Heart right ventricle (tissue), 16 donors: ENCODE measurements around the gene RAB6B. TPM values are rescaled to one million over a fixed set of nuclear protein-coding genes. Genes with fewer than 3 reads are reported as not detected.

ENCODE experiments used
- ATAC-seq, 8 donors: fragments of 200-7000 bp; cut with Tn5 transposase; one replicate each; pipeline ENCODE4 v1.9.1; 2020; ENCODE audit warnings: mild to moderate bottlenecking in 8 of 8, moderate library complexity in 8 of 8, moderate number of reproducible peaks in 1 of 8
- DNase-seq, 2 donors: peaks; one replicate each; pipeline ENCODE4 v3.0.0-alpha.2; 2020
- H3K27ac ChIP-seq, 10 donors: fragments of 200-600 bp; sonication (generic) in 2 of 10; one replicate each; pipeline versions ENCODE4 v1.5.0 to v1.8.0; 2020 to 2022; ENCODE audit warnings: mild to moderate bottlenecking in 3 of 10
- H3K27me3 ChIP-seq, 7 donors: fragments of 200-600 bp; one replicate each; pipeline ENCODE4 v1.8.0; 2021 to 2022; ENCODE audit warnings: mild to moderate bottlenecking in 2 of 7
- H3K36me3 ChIP-seq, 9 donors: fragments of 200-600 bp; sonication (generic) in 1 of 9; one replicate each; pipeline versions ENCODE4 v1.5.0 to v1.8.0; 2020 to 2022; ENCODE audit warnings: mild to moderate bottlenecking in 2 of 9
- H3K4me1 ChIP-seq, 9 donors: fragments of 200-600 bp; sonication (generic) in 1 of 9; one replicate each; pipeline versions ENCODE4 v1.5.0 to v1.8.0; 2020 to 2022; ENCODE audit warnings: mild to moderate bottlenecking in 4 of 9
- H3K4me3 ChIP-seq, 10 donors: fragments of 200-600 bp; sonication (generic) in 2 of 10; one replicate each; pipeline versions ENCODE4 v1.5.0 to v1.8.0; 2020 to 2022; ENCODE audit warnings: mild to moderate bottlenecking in 7 of 10, moderate library complexity in 2 of 10
- H3K9me3 ChIP-seq, 11 donors: fragments of 200-600 bp in 10 of 11; sonication (generic) in 2 of 11; one replicate each; pipeline versions ENCODE4 v1.5.0 to v1.8.0; 2013 to 2022; ENCODE audit warnings: mild to moderate bottlenecking in 2 of 11, control low read depth in 1 of 11, moderate library complexity in 1 of 11
- CTCF ChIP-seq, 9 donors: fragments of 200-600 bp; sonication (generic) in 2 of 9; IDR thresholded peaks; one replicate each; pipeline versions ENCODE4 v1.5.0 to v1.8.0; 2021 to 2022; ENCODE audit warnings: antibody characterized with exemption in 9 of 9, mild to moderate bottlenecking in 5 of 9, moderate library complexity in 1 of 9
- WGBS, 2 donors: extraction: QIAGEN DNeasy Blood & Tissue Kit; methylation state at CpG; one replicate each; pipeline ENCODE4 v1.1.7; 2013; ENCODE audit warnings: inconsistent platforms in 1 of 2; 5-methylcytosine and 5-hydroxymethylcytosine counted together
- intact Hi-C, 10 donors: fragments of 100-400 bp; cut with DNase I; formaldehyde crosslinking; loops; one replicate each; pipeline versions ENCODE4 v1.11.1 to v1.14.2; 2022
- polyA plus RNA-seq, 2 donors: library from polyadenylated mRNA; stranded (reverse); fragments of 200-250 nt; gene quantifications; one replicate each; pipeline ENCODE4 v1.2.3, GENCODE V29; 2013
- total RNA-seq, 10 donors: library from RNA; stranded (reverse); fragmentation: NEBNext Ultra II Directional in 3 of 10; extraction: Animal tissue kit (Norgen Biotek cat#: 25700) in 3 of 10; gene quantifications; one replicate each; pipeline versions ENCODE4 v1.2.1 to v1.2.4, GENCODE V29; 2021 to 2023
- donor health status: Arrhythmogenic right ventricular cardiomyopathy.
- donor health status: ischemic (EF 13 %, LVEDD 7.1; RV severe dilation, severe dysfunction).
- donor health status: healthy with polysubstance abuse.
- donor health status: DM: no; HTN: yes; CAD: no.
- donor health status: DM: no; HTN: no; CAD: no.
- donor health status: ischemic (EF 25% LVEDD 6.9; RV normal size, moderate dysfunction).
- donor health status: ischemic (EF 25% LVEDD 5.7; RV mildly dilated, moderate dysfunction).
- donor health status: healthy.
- donor health status: DM: yes; HTN: yes; CAD: no.
- donor health status: Ischemic cardiomyopathy.
- donor health status: ischemic (EF 35%, LVEDD 5.7; RV mildly dilated, moderate dysfunction).
- donor health status: nonischemic (EF 11% LVEDD 7.7; RV severe dilation, severe dysfunction).
- donor health status: DM: yes; HTN: yes; CAD: no.
- donor health status: PGD.
- donor health status: ischemic (EF 29% LVEDD 5.4; RV normal size, mild dysfunction).
- donor health status: nonischemic (EF 23%, LVEDD 6.1; RV moderate dilation, normal function).

RAB6B gene
- total and polyA plus RNA-seq, 12 donors, result 7.0 to 73.8 (median 44.2) TPM

DNA sequence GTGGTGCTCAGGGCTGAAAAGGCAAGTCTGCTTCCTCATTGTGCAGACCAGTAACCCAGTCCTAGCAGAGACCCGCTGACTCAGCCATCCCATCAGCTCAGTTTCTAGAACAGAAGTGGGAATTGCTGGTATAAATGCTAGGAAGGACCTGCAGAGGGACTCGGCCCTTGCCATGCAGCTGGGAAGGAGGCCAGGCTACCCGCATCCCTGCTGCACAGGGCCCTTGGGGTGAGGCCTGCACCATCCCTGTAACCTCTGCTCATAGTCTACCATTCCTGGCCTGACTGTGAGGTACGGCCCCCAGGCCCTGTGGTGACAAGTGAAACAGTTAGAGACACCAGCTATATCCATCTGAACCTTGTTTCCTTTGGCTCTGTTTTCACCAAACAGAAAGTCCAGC is 23.5 kb downstream of the RAB6B start:
- no peak for TF ChIP-seq CTCF (IDR thresholded peaks at IDR 0.05)
- 88 to 93% methylated on average over 4 of the region's 4 CpGs for WGBS, 2 donors
- H3K4me3 ChIP-seq, result no peak overlapping the region
- H3K4me1 ChIP-seq, result peaks cover 0 to 18% (median 11%) of the 10 kb centered on the region in 9 donors
- DNase-seq (no peak), ATAC-seq (no peak)
- no peaks in the 10 kb centered on the region for H3K36me3 ChIP-seq
- intact Hi-C loops, result no loop called here
- no peaks in the 10 kb centered on the region for H3K27me3 ChIP-seq
- no peak overlapping the region for H3K27ac ChIP-seq
- no peaks in the 10 kb centered on the region for H3K9me3 ChIP-seq

GRCh38 chr3:133871368-133872090 is 24.2 kb downstream of the RAB6B start:
- Histone ChIP-seq H3K36me3 (no peaks in the 10 kb centered on the region), H3K9me3 (no peaks in the 10 kb centered on the region), H3K27ac (no peak overlapping the region), H3K4me3 (no peak overlapping the region), H3K4me1 (peaks cover 0 to 18% (median 11%) of the 10 kb centered on the region in 9 donors), H3K27me3 (no peaks in the 10 kb centered on the region)
- intact Hi-C loops, result no loop called here
- DNase-seq (no peak), ATAC-seq (no peak)
- 89 to 90% methylated on average over 10 of the region's 10 CpGs for WGBS, 2 donors
- TF ChIP-seq CTCF (IDR thresholded peaks at IDR 0.05), result no peak

- DNase-seq (no peak), ATAC-seq (no peak)
- TF ChIP-seq CTCF (IDR thresholded peaks at IDR 0.05), result no peak
- H3K27me3 ChIP-seq, result no peaks in the 10 kb centered on the region
- H3K4me1 ChIP-seq, result peaks cover 0 to 18% (median 11%) of the 10 kb centered on the region in 9 donors
- H3K36me3 ChIP-seq, result no peaks in the 10 kb centered on the region
- H3K27ac ChIP-seq, result no peak overlapping the region
- no peaks in the 10 kb centered on the region for H3K9me3 ChIP-seq
- no peak overlapping the region for H3K4me3 ChIP-seq
- intact Hi-C loops, result no loop called here
Observed at GRCh38 chr3:133870822-133871221, 24.9 kb downstream of the RAB6B start.

DNA sequence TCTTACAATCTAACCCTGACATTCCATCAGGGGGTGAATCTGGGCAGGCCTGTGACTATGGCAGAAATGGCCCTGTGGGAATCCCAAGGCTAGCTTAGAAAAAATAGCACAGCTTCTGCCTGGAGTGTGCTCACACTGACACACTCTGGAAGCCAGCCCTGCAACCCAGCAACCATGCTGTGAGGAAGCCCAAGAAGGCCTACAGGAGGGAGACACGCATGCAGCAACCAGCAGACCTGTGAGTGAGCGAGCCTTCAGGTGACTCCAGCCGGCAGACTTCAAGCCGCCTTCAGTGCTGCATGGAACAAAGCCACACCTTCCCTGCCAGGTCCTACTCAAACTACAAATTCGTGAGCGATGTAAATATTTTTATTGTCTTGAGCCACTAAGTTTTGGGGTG is 26.1 kb downstream of the RAB6B start:
- whole genome bisulfite sequencing, 2 donors, result 96 to 99% methylated on average over 6 of the region's 6 CpGs
- H3K27me3 ChIP-seq, result no peaks in the 10 kb centered on the region
- TF ChIP-seq CTCF (IDR thresholded peaks at IDR 0.05), result no peak
- no peaks in the 10 kb centered on the region for H3K9me3 ChIP-seq
- intact Hi-C loops, result no loop called here
- no peak overlapping the region for H3K4me3 ChIP-seq
- peaks cover 0 to 21% (median 11%) of the 10 kb centered on the region in 9 donors for H3K4me1 ChIP-seq
- no peak for DNase-seq
- no peak overlapping the region for H3K27ac ChIP-seq
- no peaks in the 10 kb centered on the region for H3K36me3 ChIP-seq
- no peak for ATAC-seq
